AG04450 (cell line): ENCODE data around the gene ZDHHC14. TPM values are rescaled to one million over a fixed set of nuclear protein-coding genes. Genes with fewer than 3 reads are reported as not detected.
A peak's percentile ranks its signal among the peaks of the same experiment; 100 is the strongest.
"Not testable (repeated sequence)": the region's sequence is repeated elsewhere in the genome, so short reads cannot be mapped to it uniquely, and the experiment has no call there.

Experiments used
- CTCF ChIA-PET: fragments of 300-600, 350-600 bp; formaldehyde crosslinking; extraction: SDS; loops from one replicate; lab custom pipeline; 2022; ENCODE audit warnings: antibody characterized with exemption, inconsistent platforms; lab: Charles Lee
- POLR2A ChIA-PET: fragments of 350-600 bp; formaldehyde crosslinking; extraction: SDS; loops from one replicate; lab custom pipeline; 2021; ENCODE audit warnings: antibody characterized with exemption, inconsistent platforms; lab: Yijun Ruan, JAX
- DNase-seq: peaks from one replicate; pipeline ENCODE4 v3.0.0-alpha.2; 2011; ENCODE audit warnings: low read depth, low spot score
- H3K27ac ChIP-seq: one replicate; pipeline ENCODE4 v1.5.1; 2012; ENCODE audit warnings: low read depth, low read length, control low read depth
- H3K27me3 ChIP-seq: one replicate; pipeline ENCODE4 v1.6.0; 2012; ENCODE audit warnings: low read length; ENCODE audit not compliant: control insufficient read depth, insufficient read depth
- H3K4me3 ChIP-seq: 2 replicates; pipeline ENCODE4 v1.5.1; 2011; ENCODE audit warnings: mild to moderate bottlenecking, low read depth, low read length, control low read depth
- H3K9me3 ChIP-seq: 2 replicates; pipeline ENCODE4 v1.5.1; 2012; ENCODE audit warnings: low read length; ENCODE audit not compliant: control insufficient read depth, insufficient read depth
- polyA plus RNA-seq: library from polyadenylated mRNA; depleted of rRNA; stranded (reverse); fragments of >200 nt; gene quantifications from 2 replicates; pipeline ENCODE4 v1.2.3, GENCODE V29; 2011
- TF ChIP-seq, protein P1 (sequence below): IDR thresholded peaks from 2 replicates; pipeline ENCODE4 v1.5.1; 2011; ENCODE audit warnings: low read depth, low read length, control low read depth, inconsistent platforms

The ZDHHC14 gene
- polyA plus RNA-seq, 1 experiment: 2.2 TPM

DNA sequence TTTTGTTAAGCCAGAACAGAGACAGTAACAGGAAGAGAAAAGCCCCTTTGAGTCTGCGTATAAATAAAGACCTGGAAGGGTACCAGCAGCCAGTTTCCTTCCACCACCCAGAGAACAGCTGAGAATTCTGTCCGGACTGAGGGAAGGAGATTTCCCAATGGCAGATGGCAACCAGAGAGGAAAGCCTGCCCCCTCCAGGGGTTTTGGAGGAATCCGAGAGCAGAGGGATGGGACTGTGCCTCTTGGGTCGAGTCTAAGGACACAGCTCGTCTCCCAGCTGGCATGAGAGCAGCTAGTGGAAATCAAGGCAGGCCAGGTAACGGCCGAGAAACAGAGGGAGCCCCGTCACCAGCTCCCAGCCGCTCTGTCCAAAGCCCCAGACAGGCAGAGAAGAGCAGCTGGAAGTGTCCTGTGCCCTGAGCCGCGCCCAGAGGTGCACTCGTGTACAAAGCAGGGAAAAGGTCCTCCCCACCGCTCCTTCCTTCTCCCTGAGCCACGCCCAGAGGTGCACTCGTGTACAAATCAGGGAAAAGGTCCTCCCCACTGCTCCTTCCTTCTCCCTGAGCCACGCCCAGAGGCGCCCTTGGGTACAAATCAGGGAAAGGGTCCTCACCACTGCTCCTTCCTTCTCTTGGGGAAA, 308.1 kb downstream of the ZDHHC14 start:
- Histone ChIP-seq H3K27ac (no peak overlapping the region), H3K4me3 (no peak overlapping the region), H3K9me3 (no peaks in the 10 kb centered on the region), H3K27me3 (peaks cover 36% of the 10 kb centered on the region)
- TF ChIP-seq, protein P1, sequence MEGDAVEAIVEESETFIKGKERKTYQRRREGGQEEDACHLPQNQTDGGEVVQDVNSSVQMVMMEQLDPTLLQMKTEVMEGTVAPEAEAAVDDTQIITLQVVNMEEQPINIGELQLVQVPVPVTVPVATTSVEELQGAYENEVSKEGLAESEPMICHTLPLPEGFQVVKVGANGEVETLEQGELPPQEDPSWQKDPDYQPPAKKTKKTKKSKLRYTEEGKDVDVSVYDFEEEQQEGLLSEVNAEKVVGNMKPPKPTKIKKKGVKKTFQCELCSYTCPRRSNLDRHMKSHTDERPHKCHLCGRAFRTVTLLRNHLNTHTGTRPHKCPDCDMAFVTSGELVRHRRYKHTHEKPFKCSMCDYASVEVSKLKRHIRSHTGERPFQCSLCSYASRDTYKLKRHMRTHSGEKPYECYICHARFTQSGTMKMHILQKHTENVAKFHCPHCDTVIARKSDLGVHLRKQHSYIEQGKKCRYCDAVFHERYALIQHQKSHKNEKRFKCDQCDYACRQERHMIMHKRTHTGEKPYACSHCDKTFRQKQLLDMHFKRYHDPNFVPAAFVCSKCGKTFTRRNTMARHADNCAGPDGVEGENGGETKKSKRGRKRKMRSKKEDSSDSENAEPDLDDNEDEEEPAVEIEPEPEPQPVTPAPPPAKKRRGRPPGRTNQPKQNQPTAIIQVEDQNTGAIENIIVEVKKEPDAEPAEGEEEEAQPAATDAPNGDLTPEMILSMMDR: peak; percentile 43
- POLR2A ChIA-PET: no interaction called here
- no peak for DNase-seq
- CTCF ChIA-PET: interaction anchor here (0.6 to 2.2 kb wide), 5 partner anchors 22 to 374 kb away, joined by 3 to 12 read pairs (median 4); no protein-coding TSS in a partner anchor

DNA sequence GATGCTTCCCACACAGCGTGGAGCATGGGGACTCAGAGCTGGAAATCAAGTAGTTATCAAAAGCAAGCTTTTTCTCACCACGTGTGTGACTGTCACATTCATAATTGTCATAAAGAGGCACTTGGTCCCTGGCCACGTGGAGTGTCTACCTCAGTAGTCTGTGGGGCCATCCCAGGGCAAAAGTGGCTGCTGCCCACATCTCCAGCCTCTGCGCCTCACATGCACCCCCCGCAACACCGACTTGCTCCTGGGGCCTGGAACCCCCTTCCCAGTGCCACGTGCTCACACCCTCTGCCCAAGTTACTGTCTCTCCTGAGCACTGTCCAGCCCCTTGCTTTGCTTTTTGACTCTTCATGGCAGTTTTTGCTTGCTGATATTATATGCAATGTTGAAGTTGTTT, 308.9 kb downstream of the ZDHHC14 start:
- no peak overlapping the region for H3K27ac ChIP-seq
- no peaks in the 10 kb centered on the region for H3K9me3 ChIP-seq
- H3K27me3 ChIP-seq: peaks cover 43% of the 10 kb centered on the region
- no peak overlapping the region for H3K4me3 ChIP-seq
- POLR2A ChIA-PET: no interaction called here
- DNase-seq: no peak
- TF ChIP-seq, protein P1: no peak
- CTCF ChIA-PET: interaction anchor here (1.2 to 2.2 kb wide), 4 partner anchors 21 to 375 kb away, joined by 3 to 12 read pairs (median 4); no protein-coding TSS in a partner anchor

DNA sequence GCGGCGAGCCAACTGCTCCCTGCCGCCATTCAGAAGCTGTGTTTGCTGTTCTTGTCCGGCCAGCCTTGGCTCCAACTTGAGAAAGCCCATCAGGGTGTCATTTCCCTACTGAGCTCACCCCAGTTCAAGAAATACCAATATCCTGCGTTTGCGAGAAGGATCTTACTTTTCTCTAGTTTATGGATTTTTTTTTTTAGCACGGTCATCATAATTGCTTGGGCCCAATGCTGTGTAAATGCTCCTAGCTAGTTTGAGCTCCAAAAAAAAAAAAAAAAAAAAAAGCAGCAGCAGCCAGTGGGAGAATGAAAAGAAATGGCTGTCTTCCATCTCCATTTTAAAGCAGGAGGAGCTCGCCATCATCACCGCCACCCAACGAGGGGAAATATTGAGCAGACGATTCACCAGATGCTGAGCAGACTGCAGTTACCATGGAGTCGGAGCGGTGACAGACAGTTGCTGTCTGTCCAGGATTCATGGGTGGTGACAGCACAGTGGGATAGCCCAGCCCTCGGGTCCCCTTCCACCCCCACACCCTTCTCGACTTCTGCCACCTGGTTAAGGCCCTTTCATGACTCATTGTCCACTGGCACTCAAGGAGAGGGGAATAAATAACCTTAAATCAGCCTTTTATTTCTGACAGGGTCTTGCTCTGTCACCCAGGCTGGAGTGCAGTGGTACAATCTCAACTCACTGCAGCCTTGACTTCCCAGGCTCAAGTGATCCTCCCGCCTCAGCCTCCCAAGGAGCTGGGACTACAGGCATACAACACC, 309.6 kb downstream of the ZDHHC14 start:
- Histone ChIP-seq H3K27ac (no peak overlapping the region), H3K27me3 (peaks cover 44% of the 10 kb centered on the region), H3K9me3 (peaks cover 4% of the 10 kb centered on the region; the same call in 1 of the 2 replicates), H3K4me3 (no peak overlapping the region)
- no peak for DNase-seq
- TF ChIP-seq, protein P1: no peak
- ChIA-PET POLR2A (no interaction called here), CTCF (interaction anchor here (1.3 kb wide), 1 partner anchor 66 kb away, joined by 4 read pairs; no protein-coding TSS in a partner anchor)

DNA sequence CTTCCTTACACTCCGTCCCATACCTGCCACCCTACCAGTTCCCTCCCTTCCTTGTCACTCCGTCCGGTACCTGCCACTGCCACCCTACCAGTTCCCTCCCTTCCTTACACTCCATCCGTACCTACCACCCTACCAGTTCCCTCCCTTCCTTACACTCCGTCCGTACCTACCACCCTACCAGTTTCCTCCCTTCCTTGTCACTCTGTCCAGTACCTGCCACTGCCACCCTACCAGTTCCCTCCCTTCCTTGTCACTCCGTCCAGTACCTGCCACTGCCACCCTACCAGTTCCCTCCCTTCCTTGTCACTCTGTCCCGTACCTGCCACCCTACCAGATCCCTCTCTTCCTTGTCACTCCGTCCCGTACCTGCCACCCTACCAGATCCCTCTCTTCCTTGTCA, 310.6 kb downstream of the ZDHHC14 start:
- H3K27ac ChIP-seq, CTCF ChIA-PET, DNase-seq, H3K9me3 ChIP-seq, POLR2A ChIA-PET, H3K4me3 ChIP-seq: not testable (repeated sequence)
- peaks cover 43% of the 10 kb centered on the region for H3K27me3 ChIP-seq

DNA sequence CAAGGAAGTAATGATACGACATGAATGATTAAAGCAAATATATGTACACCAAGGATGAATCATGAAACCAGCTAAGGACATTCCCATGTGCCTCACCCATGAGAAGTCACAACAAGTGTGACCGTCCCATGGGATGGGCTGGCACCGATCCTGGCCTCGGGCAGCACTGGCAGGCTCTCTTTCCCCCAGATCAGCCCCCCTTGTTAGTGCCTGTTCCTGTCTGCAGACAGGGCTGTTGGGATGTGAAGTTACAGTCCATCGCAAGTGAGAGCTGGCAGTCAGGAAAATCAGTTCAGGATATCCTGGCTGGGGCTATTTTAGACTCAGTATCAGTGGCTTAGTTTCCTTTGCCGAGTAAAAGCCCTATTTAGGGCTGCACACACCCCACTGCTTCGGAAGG, 312.9 kb downstream of the ZDHHC14 start:
- ChIA-PET POLR2A (no interaction called here), CTCF (interaction anchor here (0.6 kb wide), 1 partner anchor 1585 kb away, joined by 3 read pairs; no protein-coding TSS in a partner anchor)
- Histone ChIP-seq H3K9me3 (peaks cover 10% of the 10 kb centered on the region), H3K27me3 (peaks cover 37% of the 10 kb centered on the region), H3K27ac (no peak overlapping the region), H3K4me3 (no peak overlapping the region)
- TF ChIP-seq, protein P1: no peak
- no peak for DNase-seq
